Tongue (tissue), 2 donors: ENCODE results near the gene UCN2. TPM values are rescaled to one million over a fixed set of nuclear protein-coding genes. Genes with fewer than 3 reads are reported as not detected.

ENCODE experiments used
- DNase-seq: peaks from one replicate; pipeline ENCODE4 v3.0.0-alpha.2; 2015
- total RNA-seq: library from RNA; depleted of rRNA; stranded (reverse); fragments of >200 nt; gene quantifications from one replicate; pipeline ENCODE4 v1.2.3, GENCODE V29; 2014

UCN2 gene, protein sequence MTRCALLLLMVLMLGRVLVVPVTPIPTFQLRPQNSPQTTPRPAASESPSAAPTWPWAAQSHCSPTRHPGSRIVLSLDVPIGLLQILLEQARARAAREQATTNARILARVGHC
- 2.4 TPM for total RNA-seq

DNA sequence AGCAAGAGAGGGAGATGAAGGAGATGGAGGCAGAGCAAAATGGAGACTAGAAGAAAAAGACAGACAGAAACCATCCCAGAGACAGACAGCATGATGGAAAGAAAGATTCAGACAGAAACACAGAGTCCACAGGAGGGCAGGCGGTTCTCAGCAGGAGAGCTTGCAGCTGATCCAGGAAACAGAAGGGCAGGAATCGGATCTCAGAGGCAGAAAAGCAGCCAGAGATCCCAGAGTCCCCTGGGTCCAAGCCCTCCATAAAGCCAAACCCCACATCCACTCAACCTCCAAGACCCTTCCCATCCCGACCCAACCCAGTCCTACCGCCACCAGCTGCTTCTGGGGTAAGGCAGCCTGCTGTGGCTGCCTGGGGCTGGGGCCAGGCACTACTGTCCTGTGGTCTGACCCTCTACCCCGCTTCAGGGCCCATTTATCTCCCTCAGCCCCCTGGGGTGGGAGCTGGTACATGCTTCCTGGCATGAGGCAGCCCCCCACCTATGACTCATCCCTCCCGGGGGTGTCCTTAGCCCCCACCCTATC, at the start of gene UCN2:
Gene UCN2, minus strand, starts transcription at position 400 of the 537 bp plus-strand sequence. CDS start 657 bp downstream, outside the sequence.
- DNase-seq, result no peak

DNA sequence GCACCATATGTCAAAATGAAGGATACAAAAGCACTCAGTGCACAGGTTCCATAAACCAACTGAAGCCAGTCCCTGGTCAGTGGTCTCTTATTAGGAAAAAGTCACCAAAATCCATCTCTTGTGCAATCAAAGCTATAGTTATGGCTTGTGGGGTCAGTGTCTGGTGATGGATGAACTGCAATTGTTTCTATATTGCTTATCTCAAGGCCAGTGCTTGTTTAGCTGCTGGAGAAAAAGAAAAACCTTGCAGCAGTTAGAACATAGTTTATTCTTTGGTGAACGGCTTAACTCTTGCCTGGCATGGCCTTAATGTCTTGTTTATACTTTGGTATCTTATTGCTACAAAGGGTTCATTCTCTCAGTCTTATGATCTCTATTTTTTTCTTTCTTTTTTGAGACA, 48.7 kb upstream of the UCN2 start:
- no peak for DNase-seq

DNA sequence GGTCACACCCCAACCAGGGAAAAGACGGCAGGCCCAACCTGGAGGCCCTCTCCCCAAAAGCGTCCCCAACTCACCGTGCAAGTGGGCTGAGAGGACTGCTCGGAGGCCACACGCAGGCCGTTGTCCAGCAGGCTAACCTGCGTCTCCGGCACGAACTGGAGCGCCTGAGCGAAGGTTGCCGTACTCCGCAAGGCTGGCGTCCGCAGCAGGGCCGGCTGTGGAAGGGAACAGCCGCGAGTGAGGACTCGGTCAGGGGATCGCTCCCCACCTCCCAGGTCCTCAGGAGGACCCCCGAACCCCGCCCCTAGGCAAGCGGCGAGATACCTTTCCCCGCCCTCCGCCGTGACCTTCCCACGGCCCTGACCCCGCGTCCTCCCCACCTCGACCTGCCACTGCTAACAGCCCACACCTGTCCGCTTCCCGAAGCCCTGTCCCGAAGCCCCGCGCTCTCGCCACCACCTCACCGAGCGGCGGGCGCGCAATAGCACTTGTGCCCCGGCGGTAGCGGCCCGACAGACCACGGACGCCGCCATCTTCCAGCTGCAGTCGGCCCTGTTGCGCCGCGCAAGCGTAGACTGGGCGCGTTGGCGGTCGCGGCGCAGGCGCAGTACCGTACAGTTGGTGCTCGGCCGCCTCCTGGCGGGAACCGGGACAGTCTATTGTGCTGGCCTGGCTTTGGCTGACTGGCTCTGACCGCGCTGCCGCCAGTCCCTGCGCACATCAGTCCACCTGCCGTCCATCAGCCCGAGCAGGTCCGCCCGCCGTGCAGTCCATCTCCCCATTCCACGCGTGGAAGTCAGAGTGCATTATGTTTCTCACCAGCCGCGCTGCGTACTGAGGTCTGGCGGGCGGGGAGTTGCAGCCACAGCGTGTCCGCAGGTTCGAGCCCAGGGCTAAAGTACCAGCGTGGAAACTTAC, 45.8 kb upstream of the UCN2 start, which contains the start of gene UQCRC1:
Gene UQCRC1, minus strand, starts transcription at position 559 of the 918 bp plus-strand sequence. Its CDS starts 26 bp downstream, at position 533.
- peak; percentile 97 for DNase-seq

DNA sequence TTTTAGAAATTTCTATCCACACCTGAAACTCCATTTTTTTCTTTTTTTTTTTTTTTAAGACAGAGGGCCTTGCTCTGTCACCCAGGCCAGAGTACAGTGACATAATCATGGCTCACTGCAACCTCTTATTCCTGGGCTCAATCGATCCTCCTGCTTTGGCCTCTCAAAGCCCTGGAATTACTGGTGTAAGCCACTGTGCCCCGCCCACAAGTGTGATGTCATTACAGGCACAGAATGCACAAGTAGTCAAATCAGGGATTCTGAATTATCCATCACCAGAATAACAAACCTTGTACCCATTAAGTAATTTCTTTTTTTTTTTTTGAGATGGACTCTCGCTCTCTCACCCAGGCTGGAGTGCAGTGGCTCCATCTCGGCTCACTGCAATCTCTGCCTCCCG, 43.9 kb upstream of the UCN2 start:
- no peak for DNase-seq

DNA sequence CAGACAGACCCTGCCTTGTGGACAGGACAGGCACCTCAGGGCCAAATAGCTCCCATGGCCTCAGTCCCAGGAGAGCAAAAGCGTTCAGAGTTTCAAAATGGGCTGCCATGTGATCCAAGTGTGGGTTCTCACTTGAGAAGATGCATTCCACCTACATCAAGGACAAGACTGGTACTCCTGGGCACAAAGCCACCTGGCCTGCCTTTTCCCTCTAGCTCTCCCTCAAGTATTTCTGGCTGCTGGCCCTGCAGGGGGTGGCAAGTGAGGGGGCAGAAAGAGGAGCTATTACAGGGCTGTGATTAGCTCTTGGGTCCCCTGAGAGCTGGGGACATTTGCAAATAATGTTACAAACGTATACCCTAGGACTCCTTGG, 38.0 kb upstream of the UCN2 start:
- DNase-seq, result no peak

DNA sequence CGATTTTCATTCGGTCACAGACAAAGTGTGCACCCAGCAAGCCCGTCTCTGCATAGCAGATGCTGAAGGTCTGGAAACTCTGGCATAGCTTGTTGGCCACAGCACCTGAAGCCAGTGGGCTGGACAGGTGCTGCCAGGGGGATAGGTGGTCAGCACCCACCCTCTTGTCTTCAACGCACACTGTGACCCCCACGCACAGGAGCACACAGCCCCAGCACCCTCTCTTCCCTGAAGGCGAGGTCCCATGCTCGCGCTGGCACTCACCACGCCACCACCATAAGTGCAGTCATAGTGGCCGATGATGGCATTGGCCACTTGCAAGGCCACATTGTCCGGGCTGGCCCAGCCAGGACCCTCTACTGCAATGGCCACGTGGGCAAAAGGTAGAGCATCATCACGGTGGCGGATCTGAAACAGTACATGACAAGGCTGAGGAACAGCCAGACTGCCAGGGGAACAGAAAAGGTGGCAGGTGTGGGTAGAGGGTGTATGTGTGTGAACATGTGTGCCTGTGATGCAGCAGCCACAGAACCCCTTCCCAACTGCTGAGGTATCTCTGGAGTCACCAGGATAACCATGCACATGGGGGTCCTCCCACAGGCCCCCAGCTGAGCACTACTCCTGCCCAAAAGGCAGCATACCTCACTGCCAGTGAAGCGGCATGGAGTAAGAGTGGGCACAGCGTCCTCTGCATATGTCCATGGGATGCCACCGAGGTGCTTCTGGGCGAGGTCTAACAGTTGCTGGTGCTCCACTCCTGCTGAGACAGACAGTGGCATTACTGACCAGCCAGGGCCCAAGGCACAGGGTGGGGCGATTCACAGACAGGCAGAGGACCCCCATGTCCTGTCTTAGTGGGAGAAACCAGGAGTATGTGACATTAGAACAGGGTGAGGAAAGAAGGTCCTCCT, 37.4 kb upstream of the UCN2 start:
- no peak for DNase-seq

DNA sequence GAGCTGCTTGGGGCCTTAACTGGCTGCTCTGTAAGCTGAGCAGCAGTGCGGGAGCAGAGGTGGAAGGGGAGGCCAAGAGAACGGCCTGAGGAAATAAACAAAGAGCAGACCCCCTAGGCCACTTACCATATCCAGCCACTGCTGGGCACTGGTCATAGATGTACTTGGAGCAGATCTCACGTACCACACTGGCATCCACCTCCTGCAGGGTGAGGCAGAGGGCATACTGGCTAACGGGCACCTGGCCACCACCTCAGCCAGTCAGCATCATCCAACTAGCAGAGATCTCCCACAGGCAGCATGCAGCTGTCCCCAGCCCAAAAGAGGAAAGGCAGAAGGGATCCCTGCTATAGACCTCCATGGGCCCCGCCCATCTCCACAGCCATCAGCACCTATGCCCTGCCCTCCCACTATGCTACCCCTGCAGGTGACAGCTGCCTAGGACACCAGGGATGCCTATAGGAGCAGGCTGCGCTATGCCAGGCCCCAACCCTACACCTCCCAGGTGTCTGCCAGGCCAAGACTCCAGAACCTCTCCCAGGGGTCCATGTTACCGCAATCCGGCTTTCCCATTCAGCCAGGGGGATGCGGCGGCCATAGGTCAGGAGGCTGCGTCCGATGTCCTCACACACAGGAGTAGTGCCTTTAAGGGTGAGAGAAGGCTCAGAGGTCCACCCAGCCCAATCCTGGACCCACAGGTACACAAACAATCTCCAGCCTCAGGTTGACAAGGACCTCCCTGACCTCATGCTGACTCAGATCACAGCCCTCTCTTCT, 36.1 kb upstream of the UCN2 start:
- DNase-seq, result peak; percentile 5

DNA sequence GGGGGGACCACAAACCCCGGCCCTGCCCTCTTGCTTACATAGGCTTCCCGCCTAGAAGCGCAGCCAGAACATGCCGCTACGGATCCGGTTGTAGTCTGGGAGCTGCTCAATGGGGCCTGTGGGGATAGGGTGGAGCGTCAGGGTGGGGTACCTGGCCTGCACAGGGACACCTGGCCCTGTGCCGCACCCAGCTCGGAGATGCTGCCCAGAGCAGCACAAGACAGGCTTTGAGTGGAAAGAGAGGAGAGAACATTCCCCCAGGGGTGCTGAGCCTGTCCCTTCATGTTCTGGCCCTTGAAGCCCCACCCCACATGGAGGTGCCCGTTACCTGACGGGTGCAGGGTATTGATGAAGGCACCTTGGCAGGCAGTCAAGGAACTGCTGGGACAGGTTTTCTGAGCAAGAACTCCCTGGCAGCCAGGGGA, 35.5 kb upstream of the UCN2 start:
- DNase-seq, result peak; percentile 76

DNA sequence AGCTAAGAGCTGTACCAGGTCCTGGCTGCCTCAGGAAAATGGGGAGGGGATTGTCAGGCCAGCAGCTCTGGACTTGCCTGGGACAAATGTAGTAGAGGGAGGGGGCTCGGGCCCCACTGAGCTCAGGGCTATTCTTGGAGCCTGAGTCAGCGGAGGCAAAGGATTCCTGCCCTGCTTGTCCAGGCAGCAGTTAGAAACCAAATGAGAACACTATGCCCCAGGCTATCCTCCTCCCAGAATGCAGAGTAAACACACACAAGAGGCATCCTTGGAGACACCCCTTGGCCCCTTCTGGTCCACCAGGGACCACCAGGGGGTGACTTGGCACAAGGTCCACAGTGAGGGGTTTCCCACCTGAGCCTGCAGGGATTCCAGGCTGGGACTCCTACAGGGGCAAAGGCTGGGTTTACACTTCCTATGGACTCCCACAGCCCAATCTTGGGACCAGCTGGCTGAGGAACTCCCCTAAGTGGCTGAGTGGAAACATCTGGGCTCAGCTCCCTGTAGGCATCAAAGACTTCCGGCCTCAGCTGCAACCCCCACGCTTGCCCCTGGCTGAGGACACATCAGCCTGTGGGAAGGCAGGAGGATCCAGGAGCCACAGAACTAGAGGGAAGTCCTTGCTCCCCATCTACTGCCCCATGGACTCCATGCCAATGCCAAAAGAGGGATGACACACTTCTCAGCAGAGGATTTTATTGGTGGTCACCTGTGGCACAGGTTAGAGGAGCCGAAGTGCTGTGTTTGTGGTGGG, 34.9 kb upstream of the UCN2 start:
- peak; percentile 85 for DNase-seq

DNA sequence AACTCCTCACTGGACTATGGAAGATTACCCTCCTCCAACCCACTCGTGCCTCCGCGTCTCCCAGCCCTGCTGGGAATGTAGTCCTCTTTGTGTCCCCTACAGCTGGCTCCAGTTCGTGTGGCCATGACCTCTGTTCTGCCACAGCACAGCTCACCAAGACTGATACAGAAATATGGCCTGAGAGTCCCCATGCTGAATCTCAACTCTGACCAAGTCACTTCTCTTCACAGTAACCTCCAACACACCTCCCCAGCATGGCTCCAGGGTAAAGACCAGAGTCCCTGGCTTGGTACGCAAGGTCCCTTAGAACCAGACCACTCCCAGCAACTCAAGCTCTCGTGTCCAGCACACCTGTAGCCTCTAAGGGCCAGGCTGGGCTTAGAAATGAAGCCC, 33.8 kb upstream of the UCN2 start:
- DNase-seq, result no peak

DNA sequence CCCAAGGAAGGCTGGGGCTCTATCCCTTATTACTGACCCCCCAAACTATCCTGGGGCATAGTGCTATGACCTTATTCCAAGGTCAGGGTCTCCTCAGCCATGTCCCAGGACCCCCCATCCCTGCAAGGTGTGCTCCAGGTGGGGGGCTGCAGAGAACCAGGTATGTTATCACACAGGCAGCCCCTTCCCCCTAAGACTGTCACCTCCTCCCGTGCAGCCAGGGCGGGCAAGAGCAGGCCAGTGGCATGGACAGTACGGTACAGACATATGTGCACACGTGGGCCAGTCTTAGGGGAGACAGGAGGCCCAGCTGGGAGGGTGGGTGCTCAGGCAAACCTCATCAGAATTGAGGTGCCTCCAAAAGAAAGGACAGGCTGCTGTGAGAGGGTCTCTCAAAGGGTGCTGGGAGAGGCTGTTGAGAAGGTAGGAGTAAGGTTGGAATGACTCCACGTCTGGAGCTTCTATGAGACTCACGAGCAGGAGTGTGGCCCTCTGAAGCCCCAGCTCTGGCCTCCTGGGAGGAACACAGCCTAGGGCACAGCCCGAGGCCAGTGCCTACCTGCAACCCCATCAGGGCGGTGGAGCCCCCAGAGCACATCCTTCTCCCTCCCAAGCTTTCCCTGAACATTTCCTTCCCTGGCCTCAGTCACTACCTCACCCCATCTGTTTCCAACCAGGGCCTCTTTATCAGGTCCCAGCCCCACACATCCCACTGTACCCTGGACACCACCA, 33.3 kb upstream of the UCN2 start:
- DNase-seq, result no peak

DNA sequence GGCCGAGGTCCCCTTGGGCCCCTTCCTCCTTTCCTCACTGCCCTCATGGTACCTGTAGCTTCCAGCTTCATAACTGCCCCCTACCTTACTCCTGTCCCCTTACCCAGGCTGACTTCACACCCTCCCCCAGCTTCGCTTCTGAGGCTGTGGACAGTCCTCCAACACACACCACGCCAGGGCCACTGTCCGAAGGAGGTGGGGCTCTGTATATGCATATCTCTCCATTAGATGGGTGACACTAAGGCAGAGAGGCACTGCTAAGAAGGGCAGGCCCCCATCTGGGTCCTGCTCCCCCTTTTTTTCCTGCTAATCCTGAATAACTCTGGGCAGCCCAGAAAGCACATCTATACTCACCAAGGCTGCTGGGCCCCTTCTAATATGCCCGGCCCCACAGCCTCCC, 32.6 kb upstream of the UCN2 start:
- DNase-seq, result no peak

DNA sequence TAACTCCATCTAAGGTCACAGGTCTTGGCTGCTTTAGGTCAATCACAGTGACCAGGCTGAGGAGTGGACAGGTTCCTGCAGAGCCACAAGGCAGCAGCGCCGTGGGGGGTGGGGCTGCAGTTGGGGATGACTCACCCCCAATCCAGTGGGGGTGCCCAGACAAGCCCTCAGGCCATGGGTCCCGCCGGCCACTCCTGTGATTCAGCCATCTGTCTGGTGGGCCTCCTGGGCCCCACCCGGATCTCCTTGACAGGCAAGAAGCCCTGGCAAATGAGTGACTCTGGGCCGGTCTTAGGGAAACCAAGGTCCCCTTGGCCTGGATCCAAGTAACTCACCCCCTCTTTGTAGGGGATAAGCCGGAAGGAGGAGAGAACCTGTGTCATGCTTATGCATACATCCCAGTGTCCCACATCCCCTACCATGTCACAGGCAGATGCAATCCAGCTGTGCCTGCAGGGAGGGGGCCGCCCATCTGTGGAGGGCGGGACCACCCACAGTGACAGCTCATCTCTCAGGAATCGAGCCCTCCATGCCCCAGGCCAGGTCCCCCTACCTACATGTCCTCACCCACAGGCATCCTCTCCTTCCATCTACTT, 32.0 kb upstream of the UCN2 start:
- DNase-seq, result peak; percentile 57

DNA sequence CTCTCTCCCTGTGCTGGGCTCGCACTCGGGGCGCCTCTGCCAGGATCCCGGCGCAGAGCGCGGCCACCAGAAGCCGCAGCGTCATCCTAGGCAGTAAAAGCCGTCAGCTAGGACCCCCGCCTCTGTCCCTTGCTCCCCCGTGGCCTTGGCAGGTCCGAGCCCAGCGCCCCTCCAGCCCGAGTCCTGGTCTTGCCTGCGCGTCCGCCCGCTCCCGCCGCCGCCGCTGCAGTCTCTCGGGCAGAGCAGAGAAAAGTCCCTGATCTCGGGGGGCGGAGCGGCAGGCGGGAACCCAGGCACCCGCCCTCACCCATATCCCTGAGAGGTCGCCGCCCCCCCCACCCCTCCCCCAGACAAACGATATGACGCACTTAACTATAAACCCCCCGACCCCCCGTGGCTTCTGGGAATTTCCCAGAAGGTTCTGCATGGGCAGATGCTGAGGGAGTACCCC, 31.5 kb upstream of the UCN2 start, which contains the start of gene COL7A1:
Gene COL7A1, minus strand, starts transcription at position 255 of the 451 bp plus-strand sequence. Its CDS starts 170 bp downstream, at position 85.
- peak; percentile 33 for DNase-seq

DNA sequence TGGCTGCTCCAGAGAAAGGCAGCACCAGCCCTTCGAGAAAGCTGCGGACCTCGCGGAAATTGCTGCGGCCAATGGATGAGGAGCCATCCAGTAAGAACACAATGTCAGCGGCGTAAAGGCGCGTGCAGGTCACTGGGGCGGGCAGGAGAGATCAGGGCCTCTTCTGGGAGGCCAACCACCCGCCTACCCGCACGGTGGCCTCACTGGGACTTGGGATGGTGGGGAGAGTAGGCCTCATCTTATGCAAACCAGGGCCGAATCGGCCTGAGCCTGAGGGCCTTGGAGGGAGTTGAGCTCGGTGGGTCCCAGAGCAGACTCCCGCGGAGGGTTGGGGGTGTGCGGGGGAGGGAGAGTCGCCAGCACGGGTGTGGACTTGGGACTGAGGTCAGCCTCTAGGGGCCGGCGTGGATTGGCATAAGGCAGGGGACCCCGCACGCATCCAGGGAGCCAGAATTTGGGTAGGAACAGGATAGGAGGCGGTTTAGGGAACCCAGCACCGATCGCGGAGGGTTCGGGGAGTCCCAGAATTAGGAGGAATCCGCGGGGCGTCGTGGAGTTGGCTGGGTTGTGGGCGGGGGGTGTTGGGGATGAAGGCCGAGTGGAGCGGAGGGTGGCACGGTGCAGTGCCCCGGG, 31.0 kb upstream of the UCN2 start:
- DNase-seq, result no peak

DNA sequence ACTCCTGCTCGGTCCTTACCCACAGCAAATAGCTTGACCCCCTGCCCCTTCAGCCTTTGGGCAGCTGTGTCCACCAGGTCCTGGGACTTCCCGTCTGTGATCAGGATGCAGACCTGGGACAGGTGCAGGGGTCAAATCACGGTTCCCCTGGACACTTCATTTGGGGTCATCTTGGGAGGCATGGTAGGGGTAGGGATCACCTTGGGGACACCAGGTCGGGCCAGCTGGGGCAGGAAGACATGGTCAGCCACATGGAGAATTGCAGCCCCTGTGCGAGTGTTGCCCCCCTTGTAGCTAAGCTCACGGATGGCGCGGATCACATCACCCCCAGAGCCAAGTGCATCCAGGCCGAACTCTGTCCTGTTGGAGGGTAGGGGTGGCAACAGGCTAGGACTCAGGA, 29.8 kb upstream of the UCN2 start:
- no peak for DNase-seq

DNA sequence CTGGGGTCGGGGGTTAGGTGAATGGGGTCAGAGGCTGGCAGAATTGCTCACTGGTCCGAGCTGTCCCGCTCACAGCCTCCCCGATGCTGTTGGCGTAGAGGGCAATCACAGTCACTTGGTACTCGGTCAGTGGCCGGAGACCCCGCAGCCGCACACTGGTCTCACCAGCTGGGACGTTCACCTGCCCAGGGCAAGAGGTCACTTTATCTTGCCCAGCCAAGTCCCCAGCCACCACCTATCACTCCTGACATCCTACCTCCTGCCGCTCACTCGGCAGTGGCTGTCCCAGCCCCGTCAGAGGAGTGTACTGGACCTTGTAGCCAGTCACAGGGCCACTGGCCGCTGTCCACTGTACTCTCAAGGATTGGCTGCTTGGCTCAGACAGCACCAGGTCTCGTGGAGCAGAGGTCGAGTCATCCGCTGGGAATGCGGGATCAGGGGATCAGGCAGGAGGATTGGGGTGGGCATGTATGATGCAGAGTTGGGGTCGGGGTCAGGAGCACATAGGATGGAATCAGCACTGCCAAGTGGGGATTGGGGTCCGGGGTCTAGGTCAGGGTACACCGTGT, 29.0 kb upstream of the UCN2 start:
- no peak for DNase-seq

DNA sequence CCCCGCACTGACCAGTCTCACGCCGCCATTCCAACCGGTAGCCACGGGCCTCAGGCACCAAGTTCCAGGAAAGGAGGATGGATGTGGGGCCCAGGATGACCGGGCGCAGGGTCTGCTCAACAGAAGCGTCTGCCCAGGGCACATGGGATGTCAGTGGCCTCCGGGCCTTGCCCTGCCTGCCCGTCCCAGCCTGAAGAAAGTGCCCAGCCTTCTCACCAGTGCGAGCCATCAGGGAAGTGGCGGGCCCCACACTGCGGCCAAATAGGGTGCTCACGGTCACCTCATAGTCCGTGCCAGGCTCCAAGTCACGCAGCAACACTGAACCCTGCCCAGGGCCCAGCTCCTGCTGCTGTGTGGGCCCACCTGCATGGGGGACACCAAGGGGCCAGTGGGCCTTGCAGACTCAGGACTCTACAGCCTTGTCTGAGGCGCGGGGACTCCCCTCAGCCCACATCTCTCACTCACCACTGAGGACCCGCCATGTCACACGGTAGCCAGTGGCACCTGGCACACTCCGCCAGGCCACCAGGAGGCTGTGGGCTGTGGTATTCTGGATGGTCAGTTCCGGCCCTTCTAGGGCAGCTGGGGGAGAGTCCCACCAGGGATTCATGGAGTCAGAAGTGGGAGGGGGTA, 28.4 kb upstream of the UCN2 start:
- DNase-seq, result no peak
